ENCODE measurements around the gene GOLGA6L26. TPM values are rescaled to one million over a fixed set of nuclear protein-coding genes. Genes with fewer than 3 reads are reported as not detected.
"Not testable (repeated sequence)": the region's sequence is repeated elsewhere in the genome, so short reads cannot be mapped to it uniquely, and the experiment has no call there.

GOLGA6L26 gene
- total RNA-seq, 2 donors from 2014 or later: not detected

GRCh38 chr15:23303246-23303645, 30.8 kb downstream of the GOLGA6L26 start:
- peaks cover 0 to 17% of the 10 kb centered on the region in 2 donors for H3K36me3 Mint-ChIP-seq
- not testable (repeated sequence) for H3K9me3 Mint-ChIP-seq; H3K27ac Mint-ChIP-seq; DNase-seq (ENCODE audit: low spot score in 2 of 2)
- peak; percentile 54 to 74 for ATAC-seq

Other genes starting within 250 kb of the GOLGA6L26 start
- gene GOLGA6L1, start 197.4 kb downstream of the GOLGA6L26 start, total RNA-seq: not detected
- gene GOLGA8S, start 20.6 kb upstream of the GOLGA6L26 start, total RNA-seq: under 1 TPM; 0.23 to 0.25 TPM
- not detected for gene GOLGA6L2, start 113.0 kb upstream of the GOLGA6L26 start, total RNA-seq
- under 1 TPM; 0.46 to 0.80 TPM for gene MKRN3, start 231.5 kb upstream of the GOLGA6L26 start, total RNA-seq

All from activated naive CD4-positive, alpha-beta T cell treated with anti-CD3 and anti-CD28 coated beads, Interleukin-2, amount 50 U/mL, for 72 hours (primary cell).